Measurements from ENCODE around the gene BNC2.

- no peak for TF ChIP-seq CTCF (conservative IDR thresholded peaks at IDR 0.05; ENCODE audit: low read length)
- no peak for TF ChIP-seq EZH2phosphoT487 (IDR thresholded peaks at IDR 0.05; ENCODE audit: borderline replicate concordance, low read depth, low read length)
Observed at GRCh38 chr9:16613051-16613450, 257.4 kb downstream of the BNC2 start.

Data from OCI-LY7 (cell line).